Stimulated activated CD8-positive, alpha-beta memory T cell treated with anti-CD3 and anti-CD28 coated beads, Interleukin-12 subunit alpha, Interleukin-12 subunit beta, amount 100 ng/mL, for 24 hours (primary cell): ENCODE measurements around the gene GAREM1.
"Not testable (repeated sequence)": the region's sequence is repeated elsewhere in the genome, so short reads cannot be mapped to it uniquely, and the experiment has no call there.

Experiments used
- DNase-seq: peaks from one replicate; pipeline ENCODE4 v3.0.0-alpha.2; 2020; ENCODE audit errors: extremely low read depth

The GAREM1 gene

GRCh38 chr18:32371384-32371783 is 99.3 kb downstream of the GAREM1 start:
- DNase-seq = no peak

- DNase-seq = no peak
These were observed 101.7 kb downstream of the GAREM1 start for GRCh38 chr18:32368991-32369390.

- DNase-seq = no peak
These were observed 102.5 kb downstream of the GAREM1 start for GRCh38 chr18:32368170-32368569.

DNA sequence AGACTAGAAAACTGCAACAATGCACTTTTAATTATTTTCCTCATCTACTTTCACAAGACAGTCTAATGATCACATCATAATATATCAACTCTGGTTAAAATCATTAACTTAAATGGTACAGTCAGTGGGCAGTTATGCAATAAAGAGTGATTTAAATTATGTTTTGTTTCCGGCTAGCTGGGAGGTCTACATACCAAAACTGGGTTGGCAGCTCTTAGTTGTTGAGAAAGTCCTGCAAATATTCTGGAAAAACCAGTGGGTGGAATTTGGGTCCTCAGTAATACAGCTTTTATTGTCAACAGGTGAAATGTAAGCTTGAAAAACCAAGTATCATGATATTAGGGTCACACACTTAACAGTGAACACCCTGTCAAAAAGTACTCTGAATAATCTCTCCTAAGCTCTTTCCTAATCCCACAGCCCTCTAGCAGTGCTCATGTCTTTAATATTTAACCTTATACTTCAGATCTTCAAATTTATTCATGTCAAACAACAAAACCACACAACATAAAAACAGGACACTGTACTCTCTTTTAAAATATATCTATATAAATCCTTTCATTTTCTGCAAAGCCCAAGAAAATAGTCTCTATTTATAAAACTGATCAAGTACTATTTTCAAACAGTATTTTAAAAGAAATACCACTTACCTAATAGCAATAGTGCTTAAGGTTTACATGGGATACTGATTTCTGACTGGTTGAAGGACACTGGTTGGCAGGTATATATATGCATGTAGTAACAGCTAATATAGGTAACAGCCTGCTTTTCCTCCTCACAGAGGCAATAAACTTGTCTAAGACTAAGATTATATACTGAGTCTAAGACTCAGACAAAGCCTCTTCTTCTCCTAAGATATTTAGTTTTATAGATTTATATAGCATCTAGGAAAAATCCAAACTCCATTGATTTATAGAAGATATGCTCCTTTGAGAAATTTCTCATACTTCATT is 103.8 kb downstream of the GAREM1 start:
- DNase-seq = no peak

DNA sequence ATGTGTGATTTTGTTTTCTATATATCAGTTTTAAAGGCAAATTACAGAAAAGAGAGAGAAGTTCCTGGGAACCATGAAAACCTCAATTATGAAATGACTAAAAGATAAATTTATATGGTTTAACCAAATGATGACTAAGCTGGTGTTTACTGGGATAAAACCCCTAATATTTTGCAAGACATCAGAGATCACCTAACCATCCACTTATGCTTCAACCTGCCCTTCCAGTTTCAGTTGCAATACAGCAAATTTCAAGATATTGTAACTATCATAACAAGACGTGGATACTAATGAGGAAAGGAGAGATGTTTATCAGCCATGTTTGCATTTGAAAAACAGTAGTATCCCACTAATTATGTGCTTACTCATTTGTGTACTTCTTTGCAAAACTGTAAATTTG is 108.2 kb downstream of the GAREM1 start:
- DNase-seq = no peak

GRCh38 chr18:32360682-32361345 is 109.9 kb downstream of the GAREM1 start:
- DNase-seq = no peak

GRCh38 chr18:32358529-32358928 is 112.2 kb downstream of the GAREM1 start:
- no peak for DNase-seq

DNA sequence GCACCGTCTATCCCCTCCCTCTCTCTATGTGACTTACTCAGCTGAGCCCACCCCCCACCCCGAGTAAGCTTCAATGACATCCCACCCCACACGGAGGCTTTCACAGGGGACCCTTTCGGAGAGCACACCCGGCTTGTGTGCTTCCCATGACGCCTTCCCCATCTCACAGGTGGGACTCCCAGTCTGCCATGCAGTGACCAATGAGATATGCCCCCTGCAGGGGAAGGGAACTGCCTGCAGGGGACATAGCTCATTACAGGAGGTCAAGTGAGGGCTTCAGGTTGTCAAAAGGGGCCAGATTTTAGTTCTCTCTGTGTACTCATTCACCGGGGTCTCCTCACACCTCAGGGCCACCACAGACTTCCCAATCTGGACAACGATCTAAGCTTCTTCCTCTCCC is 112.6 kb downstream of the GAREM1 start:
- no peak for DNase-seq

GRCh38 chr18:32355896-32356295 is 114.8 kb downstream of the GAREM1 start:
- DNase-seq = no peak

DNA sequence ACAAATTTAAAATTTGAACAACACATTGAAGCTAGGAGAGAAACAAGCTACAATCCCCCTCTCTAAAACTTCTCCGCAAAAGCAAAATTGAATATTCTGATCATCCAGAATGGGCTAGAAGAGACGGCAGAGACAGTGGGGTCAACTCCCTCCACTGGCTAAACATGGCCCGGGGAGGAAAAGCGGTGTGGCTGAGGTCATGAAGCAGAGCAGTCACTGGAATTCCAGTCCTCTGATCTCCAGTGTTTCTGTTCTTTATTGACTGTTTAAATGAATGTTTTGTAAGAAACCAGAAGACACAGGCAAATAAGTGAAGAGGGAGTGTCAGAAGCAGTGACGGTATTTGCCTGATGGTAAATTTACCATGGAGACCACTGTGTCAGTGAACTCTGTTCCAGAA is 116.2 kb downstream of the GAREM1 start:
- DNase-seq = no peak

DNA sequence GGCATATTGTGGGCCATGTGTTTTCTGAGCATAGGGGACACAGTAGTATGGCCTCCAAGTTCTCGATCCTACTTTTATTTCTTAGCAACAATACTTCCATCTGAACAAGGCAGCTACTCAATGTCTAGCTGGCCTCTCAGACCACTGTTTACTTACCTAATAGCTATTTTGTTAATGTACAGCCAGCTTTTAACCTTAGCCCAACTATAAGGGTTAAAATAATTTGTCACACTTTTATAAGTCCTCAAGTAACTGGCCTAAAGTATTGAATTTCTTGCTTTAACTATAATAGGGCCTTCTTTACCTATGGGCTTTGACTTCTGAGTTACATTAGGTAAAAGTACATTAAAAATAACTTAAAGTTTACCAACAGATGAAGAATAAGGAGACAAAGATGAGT is 117.4 kb downstream of the GAREM1 start:
- DNase-seq = no peak

DNA sequence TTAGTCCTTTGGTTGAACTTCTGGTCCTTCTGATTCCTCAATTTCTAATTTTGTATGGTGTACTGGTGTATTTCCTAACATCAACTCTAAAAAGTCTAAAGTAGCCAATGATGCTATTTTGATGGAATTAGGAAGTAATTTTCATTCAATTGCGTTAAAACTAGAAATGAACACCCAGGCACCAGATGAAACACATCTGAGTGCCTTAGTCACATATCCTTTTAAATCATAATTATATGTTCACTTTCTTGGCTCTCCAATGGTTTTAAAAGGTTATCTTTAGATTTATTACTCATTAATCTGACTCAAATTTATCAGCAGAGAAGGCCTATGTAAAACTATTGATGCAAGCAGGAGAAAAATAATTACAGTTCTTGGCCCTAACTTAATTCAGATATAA is 119.7 kb downstream of the GAREM1 start:
- DNase-seq = no peak

DNA sequence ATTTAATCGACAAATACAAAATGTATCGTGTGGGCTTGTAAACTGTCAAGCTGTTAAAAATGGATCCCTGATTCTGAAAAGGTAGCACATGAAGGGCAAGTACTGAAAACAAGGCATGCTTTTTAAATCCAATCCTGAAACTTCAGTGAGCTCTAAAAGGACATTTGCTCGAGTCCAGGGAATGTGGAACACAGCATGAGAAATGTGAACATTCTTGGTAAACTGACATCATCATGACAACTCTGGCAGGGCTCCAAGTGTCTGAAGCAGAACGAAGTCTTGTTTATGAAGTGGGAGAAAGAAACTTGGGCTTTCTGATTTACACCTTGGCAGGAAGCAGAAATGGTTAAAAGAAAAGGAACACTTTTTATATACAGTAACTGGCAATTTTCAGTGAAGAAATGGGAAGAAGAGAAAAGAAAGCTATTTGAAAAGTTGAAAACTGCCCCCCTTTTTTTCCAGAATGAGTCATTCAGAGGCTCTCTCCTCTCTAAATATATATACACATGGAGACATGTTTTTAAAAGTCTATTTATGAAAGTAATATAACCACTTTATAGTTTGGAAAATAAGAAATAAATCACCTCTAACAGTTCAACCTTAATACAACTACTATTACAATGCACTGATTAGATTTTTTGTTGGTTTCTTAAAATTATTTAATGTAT is 120.8 kb downstream of the GAREM1 start:
- no peak for DNase-seq

GRCh38 chr18:32346671-32347070 is 124.0 kb downstream of the GAREM1 start:
- no peak for DNase-seq

- DNase-seq = no peak
These were observed 127.0 kb downstream of the GAREM1 start for GRCh38 chr18:32343634-32344033.

DNA sequence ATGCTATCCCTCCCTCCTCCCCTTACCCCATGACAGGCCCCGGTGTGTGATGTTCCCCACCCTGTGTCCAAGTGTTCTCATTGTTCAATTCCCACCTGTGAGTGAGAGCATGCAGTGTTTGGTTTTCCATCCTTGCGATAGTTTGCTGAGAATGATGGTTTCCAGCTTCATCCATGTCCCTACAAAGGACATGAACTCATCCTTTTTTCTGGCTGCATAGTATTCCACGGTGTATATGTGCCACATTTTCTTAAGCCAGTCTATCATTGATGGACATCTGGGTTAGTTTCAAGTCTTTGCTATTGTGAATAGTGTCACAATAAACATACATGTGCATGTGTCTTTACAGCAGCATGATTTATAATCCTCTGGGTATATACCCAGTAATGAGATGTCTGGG is 129.6 kb downstream of the GAREM1 start:
- DNase-seq = not testable (repeated sequence)

DNA sequence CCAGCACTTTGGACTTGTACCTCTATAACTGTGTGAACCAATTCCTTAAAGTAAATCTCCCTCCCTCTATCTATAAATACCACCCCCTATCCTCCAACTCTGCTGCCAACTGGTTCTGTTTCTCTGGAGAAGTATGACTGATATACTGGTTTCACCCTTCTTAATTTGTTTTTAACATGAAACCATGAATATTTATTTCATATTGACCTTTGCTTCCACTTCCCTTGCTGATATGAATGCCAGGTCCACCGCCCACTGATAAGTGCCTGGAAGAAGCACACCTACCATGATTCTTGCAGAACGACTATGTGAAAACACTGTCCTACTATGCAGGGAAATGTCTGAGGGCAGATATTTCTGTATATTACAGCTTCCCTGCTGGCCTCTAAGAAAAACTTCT is 131.6 kb downstream of the GAREM1 start:
- DNase-seq = no peak

DNA sequence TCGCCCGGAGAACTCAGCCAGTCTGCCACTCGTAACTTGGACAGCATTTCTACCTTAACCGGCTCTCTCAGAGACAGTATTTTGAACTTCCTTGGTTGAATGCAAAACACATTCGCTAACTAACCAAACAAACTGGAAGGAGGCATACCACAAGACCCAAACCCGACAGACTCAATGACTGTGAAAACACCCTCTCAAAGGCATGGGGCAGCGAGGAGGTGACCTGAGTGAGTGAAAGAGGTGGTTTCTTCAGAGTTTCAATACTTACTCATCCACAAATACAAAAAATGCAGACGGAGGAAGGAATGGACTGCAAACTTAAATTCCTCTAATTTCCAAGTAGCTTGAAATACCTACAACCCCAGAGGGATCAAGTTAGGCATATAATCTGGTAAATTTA is 132.9 kb downstream of the GAREM1 start:
- no peak for DNase-seq

- no peak for DNase-seq
These were observed 133.3 kb downstream of the GAREM1 start for GRCh38 chr18:32337347-32337746.

- DNase-seq = no peak
These were observed 135.5 kb downstream of the GAREM1 start for GRCh38 chr18:32335228-32335627.

GRCh38 chr18:32333781-32334180 is 136.9 kb downstream of the GAREM1 start:
- DNase-seq = no peak

- DNase-seq = no peak
These were observed 138.0 kb downstream of the GAREM1 start for GRCh38 chr18:32332708-32333107.

DNA sequence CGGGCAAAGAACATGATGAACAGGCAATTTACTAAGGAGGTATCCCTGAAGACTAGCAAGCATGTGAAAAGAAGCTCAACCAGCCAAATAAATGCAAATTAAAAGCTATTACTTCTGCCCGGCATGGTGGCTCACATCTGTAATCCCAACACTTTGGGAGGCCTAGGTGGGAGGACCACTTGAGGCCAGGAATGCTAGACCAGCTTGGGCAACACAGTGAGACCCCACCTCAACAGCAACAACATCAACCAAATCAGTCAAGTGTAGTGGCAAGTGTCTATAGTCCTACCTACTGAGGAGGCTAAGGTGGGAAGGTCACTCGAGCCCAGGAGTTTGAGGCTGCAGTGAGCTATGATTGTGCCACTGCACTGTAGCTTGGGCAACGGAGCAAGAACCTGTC is 141.7 kb downstream of the GAREM1 start:
- no peak for DNase-seq
